Measurements from ENCODE around the gene PLD1. TPM values are rescaled to one million over a fixed set of nuclear protein-coding genes. Genes with fewer than 3 reads are reported as not detected.

Gene PLD1
- total RNA-seq, 1 donor from 2014 or later = 0.93 TPM

- no peaks in the 10 kb centered on the region for H3K36me3 Mint-ChIP-seq (ENCODE audit: low read depth)
- no peak for DNase-seq (ENCODE audit: low read depth, low spot score)
- H3K27me3 Mint-ChIP-seq (ENCODE audit: low read depth) = peaks cover 12% of the 10 kb centered on the region
- H3K4me3 Mint-ChIP-seq = no peak overlapping the region
- no peak for TF ChIP-seq CTCF (conservative IDR thresholded peaks at IDR 0.05)
- H3K9me3 Mint-ChIP-seq = no peaks in the 10 kb centered on the region
- no peak overlapping the region for H3K27ac Mint-ChIP-seq (ENCODE audit: unreplicated experiment)
- H3K4me1 Mint-ChIP-seq = peaks cover 11% of the 10 kb centered on the region
These were observed 5.5 kb downstream of the PLD1 start for GRCh38 chr3:171804618-171805389.

GRCh38 chr3:171803044-171803443 is 7.2 kb downstream of the PLD1 start:
- no peak for DNase-seq (ENCODE audit: low read depth, low spot score)
- H3K4me3 Mint-ChIP-seq = no peak overlapping the region
- H3K4me1 Mint-ChIP-seq = peaks cover 5% of the 10 kb centered on the region
- no peaks in the 10 kb centered on the region for H3K36me3 Mint-ChIP-seq (ENCODE audit: low read depth)
- peaks cover 3% of the 10 kb centered on the region for H3K27me3 Mint-ChIP-seq (ENCODE audit: low read depth)
- no peak for TF ChIP-seq CTCF (conservative IDR thresholded peaks at IDR 0.05)
- H3K9me3 Mint-ChIP-seq = no peaks in the 10 kb centered on the region
- H3K27ac Mint-ChIP-seq (ENCODE audit: unreplicated experiment) = no peak overlapping the region

GRCh38 chr3:171802590-171802956 is 7.7 kb downstream of the PLD1 start:
- no peaks in the 10 kb centered on the region for H3K36me3 Mint-ChIP-seq (ENCODE audit: low read depth)
- H3K4me1 Mint-ChIP-seq = peaks cover 5% of the 10 kb centered on the region
- no peaks in the 10 kb centered on the region for H3K9me3 Mint-ChIP-seq
- no peak for DNase-seq (ENCODE audit: low read depth, low spot score)
- no peak overlapping the region for H3K27ac Mint-ChIP-seq (ENCODE audit: unreplicated experiment)
- H3K27me3 Mint-ChIP-seq (ENCODE audit: low read depth) = no peaks in the 10 kb centered on the region
- TF ChIP-seq CTCF (conservative IDR thresholded peaks at IDR 0.05) = no peak
- H3K4me3 Mint-ChIP-seq = no peak overlapping the region

GRCh38 chr3:171801738-171802589 is 8.3 kb downstream of the PLD1 start:
- peaks cover 5% of the 10 kb centered on the region for H3K4me1 Mint-ChIP-seq
- no peaks in the 10 kb centered on the region for H3K9me3 Mint-ChIP-seq
- H3K27me3 Mint-ChIP-seq (ENCODE audit: low read depth) = no peaks in the 10 kb centered on the region
- H3K4me3 Mint-ChIP-seq = no peak overlapping the region
- no peak overlapping the region for H3K27ac Mint-ChIP-seq (ENCODE audit: unreplicated experiment)
- no peak for DNase-seq (ENCODE audit: low read depth, low spot score)
- no peak for TF ChIP-seq CTCF (conservative IDR thresholded peaks at IDR 0.05)
- no peaks in the 10 kb centered on the region for H3K36me3 Mint-ChIP-seq (ENCODE audit: low read depth)

- Mint-ChIP-seq H3K9me3 (no peaks in the 10 kb centered on the region), H3K27me3 (ENCODE audit: low read depth) (no peaks in the 10 kb centered on the region), H3K36me3 (ENCODE audit: low read depth) (no peaks in the 10 kb centered on the region), H3K4me3 (no peak overlapping the region), H3K4me1 (peaks cover 2% of the 10 kb centered on the region), H3K27ac (ENCODE audit: unreplicated experiment) (no peak overlapping the region)
- no peak for TF ChIP-seq CTCF (conservative IDR thresholded peaks at IDR 0.05)
- no peak for DNase-seq (ENCODE audit: low read depth, low spot score)
These were observed 10.8 kb downstream of the PLD1 start for GRCh38 chr3:171799501-171799900.

All from neural crest cell (in vitro differentiated cells).